Measurements from ENCODE around the gene PLEKHA3. TPM values are rescaled to one million over a fixed set of nuclear protein-coding genes. Genes with fewer than 3 reads are reported as not detected.

The PLEKHA3 gene
- total and polyA plus RNA-seq, 10 of the 15 experiments (the other 5 are each of a cell fraction or from before 2014, with no cell fraction given): 1.4 to 21.1 (median 7.4) TPM

DNA sequence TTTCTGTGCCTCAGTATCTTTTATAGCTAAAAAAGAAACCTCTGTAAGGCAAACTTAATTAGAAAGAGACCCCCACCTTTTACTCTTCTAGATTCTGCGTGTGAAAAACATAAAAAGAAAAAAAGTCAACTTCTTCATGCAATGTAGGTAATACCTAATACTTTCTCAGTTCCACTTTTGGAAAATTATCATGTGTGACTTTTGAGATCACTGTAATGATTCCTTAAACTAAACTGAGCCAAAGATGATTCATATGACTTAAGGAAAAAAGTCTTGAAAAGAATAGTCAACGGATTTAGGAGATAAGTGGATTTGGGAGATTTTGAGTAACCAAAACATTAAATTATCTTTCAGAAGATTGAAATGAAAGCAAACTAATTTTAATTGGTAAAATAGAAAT is 48.9 kb downstream of the PLEKHA3 start (continued):
- TF ChIP-seq, protein P1, sequence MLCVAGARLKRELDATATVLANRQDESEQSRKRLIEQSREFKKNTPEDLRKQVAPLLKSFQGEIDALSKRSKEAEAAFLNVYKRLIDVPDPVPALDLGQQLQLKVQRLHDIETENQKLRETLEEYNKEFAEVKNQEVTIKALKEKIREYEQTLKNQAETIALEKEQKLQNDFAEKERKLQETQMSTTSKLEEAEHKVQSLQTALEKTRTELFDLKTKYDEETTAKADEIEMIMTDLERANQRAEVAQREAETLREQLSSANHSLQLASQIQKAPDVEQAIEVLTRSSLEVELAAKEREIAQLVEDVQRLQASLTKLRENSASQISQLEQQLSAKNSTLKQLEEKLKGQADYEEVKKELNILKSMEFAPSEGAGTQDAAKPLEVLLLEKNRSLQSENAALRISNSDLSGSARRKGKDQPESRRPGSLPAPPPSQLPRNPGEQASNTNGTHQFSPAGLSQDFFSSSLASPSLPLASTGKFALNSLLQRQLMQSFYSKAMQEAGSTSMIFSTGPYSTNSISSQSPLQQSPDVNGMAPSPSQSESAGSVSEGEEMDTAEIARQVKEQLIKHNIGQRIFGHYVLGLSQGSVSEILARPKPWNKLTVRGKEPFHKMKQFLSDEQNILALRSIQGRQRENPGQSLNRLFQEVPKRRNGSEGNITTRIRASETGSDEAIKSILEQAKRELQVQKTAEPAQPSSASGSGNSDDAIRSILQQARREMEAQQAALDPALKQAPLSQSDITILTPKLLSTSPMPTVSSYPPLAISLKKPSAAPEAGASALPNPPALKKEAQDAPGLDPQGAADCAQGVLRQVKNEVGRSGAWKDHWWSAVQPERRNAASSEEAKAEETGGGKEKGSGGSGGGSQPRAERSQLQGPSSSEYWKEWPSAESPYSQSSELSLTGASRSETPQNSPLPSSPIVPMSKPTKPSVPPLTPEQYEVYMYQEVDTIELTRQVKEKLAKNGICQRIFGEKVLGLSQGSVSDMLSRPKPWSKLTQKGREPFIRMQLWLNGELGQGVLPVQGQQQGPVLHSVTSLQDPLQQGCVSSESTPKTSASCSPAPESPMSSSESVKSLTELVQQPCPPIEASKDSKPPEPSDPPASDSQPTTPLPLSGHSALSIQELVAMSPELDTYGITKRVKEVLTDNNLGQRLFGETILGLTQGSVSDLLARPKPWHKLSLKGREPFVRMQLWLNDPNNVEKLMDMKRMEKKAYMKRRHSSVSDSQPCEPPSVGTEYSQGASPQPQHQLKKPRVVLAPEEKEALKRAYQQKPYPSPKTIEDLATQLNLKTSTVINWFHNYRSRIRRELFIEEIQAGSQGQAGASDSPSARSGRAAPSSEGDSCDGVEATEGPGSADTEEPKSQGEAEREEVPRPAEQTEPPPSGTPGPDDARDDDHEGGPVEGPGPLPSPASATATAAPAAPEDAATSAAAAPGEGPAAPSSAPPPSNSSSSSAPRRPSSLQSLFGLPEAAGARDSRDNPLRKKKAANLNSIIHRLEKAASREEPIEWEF (IDR thresholded peaks at IDR 0.05; ENCODE audit: insufficient replicate concordance, low read depth, low read length): peak; percentile 59
- TF ChIP-seq, protein P2, sequence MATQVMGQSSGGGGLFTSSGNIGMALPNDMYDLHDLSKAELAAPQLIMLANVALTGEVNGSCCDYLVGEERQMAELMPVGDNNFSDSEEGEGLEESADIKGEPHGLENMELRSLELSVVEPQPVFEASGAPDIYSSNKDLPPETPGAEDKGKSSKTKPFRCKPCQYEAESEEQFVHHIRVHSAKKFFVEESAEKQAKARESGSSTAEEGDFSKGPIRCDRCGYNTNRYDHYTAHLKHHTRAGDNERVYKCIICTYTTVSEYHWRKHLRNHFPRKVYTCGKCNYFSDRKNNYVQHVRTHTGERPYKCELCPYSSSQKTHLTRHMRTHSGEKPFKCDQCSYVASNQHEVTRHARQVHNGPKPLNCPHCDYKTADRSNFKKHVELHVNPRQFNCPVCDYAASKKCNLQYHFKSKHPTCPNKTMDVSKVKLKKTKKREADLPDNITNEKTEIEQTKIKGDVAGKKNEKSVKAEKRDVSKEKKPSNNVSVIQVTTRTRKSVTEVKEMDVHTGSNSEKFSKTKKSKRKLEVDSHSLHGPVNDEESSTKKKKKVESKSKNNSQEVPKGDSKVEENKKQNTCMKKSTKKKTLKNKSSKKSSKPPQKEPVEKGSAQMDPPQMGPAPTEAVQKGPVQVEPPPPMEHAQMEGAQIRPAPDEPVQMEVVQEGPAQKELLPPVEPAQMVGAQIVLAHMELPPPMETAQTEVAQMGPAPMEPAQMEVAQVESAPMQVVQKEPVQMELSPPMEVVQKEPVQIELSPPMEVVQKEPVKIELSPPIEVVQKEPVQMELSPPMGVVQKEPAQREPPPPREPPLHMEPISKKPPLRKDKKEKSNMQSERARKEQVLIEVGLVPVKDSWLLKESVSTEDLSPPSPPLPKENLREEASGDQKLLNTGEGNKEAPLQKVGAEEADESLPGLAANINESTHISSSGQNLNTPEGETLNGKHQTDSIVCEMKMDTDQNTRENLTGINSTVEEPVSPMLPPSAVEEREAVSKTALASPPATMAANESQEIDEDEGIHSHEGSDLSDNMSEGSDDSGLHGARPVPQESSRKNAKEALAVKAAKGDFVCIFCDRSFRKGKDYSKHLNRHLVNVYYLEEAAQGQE (IDR thresholded peaks at IDR 0.05; ENCODE audit: low read depth, low read length): no peak
- TF ChIP-seq TAF1 (IDR thresholded peaks at IDR 0.05; ENCODE audit: borderline replicate concordance, low read depth, low read length): no peak

All from GM12878 (cell line).